ENCODE data around the gene RAB33A. TPM values are rescaled to one million over a fixed set of nuclear protein-coding genes. Genes with fewer than 3 reads are reported as not detected.

Gene RAB33A
- total and polyA plus RNA-seq, 2 donors (not counting 1 experiment from before 2014, with no cell fraction given) = 2.8 to 18.3 TPM

DNA sequence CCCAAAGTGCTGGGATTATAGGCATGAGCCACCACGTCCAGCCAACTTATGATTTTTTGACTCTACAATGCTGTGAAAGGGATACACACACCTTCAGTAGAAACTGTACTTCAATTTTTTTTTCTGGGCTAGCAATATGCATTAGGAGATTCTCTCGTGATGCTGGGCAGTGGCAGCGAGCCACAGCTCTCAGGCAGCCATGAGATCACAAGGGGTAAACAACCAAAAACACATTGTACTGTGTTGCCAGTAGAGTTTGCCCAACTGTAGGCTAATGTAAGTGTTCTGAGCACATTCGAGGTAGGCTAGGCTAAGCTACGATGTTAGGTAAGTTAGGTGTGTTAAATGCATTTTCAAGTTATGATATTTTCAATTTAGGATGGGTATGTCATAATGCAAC lies 25.7 kb downstream of the RAB33A start:
- DNase-seq (ENCODE audit: low read depth in 2 of 2) = peak in 1 of 2 donors; percentile 16
- Histone ChIP-seq H3K27ac (ENCODE audit: insufficient read depth, low read length) (no peak overlapping the region), H3K4me2 (ENCODE audit: extremely low read depth, insufficient read depth, low read length) (no peak overlapping the region), H3K4me3 (replicated peaks in 1 of 4; ENCODE audit: control extremely low read depth in 1 of 4, insufficient read depth in 1 of 4, low read depth in 3 of 4, low read length in 4 of 4) (no peak overlapping the region), H3K79me2 (ENCODE audit: control insufficient read depth, insufficient read depth, low read length) (no peaks in the 10 kb centered on the region), H3K36me3 (ENCODE audit: control insufficient read depth, insufficient read depth, low read length) (no peaks in the 10 kb centered on the region), H3K9me3 (ENCODE audit: control insufficient read depth, insufficient read depth, low read depth, low read length) (no peaks in the 10 kb centered on the region), H3K27me3 (ENCODE audit: control insufficient read depth, insufficient read depth, low read length) (no peaks in the 10 kb centered on the region), H4K20me1 (ENCODE audit: control insufficient read depth, extremely low read depth, insufficient read depth, low read length) (no peaks in the 10 kb centered on the region), H3K4me1 (ENCODE audit: control insufficient read depth, extremely low read depth, insufficient read depth, low read length) (no peaks in the 10 kb centered on the region), H3K9ac (ENCODE audit: insufficient read depth, low read length) (no peak overlapping the region), H2AFZ (ENCODE audit: low read length) (no peak overlapping the region)
- no peak for TF ChIP-seq EZH2 (IDR thresholded peaks at IDR 0.05; ENCODE audit: low read length, missing control alignments)
- TF ChIP-seq, protein P1, sequence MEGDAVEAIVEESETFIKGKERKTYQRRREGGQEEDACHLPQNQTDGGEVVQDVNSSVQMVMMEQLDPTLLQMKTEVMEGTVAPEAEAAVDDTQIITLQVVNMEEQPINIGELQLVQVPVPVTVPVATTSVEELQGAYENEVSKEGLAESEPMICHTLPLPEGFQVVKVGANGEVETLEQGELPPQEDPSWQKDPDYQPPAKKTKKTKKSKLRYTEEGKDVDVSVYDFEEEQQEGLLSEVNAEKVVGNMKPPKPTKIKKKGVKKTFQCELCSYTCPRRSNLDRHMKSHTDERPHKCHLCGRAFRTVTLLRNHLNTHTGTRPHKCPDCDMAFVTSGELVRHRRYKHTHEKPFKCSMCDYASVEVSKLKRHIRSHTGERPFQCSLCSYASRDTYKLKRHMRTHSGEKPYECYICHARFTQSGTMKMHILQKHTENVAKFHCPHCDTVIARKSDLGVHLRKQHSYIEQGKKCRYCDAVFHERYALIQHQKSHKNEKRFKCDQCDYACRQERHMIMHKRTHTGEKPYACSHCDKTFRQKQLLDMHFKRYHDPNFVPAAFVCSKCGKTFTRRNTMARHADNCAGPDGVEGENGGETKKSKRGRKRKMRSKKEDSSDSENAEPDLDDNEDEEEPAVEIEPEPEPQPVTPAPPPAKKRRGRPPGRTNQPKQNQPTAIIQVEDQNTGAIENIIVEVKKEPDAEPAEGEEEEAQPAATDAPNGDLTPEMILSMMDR (conservative IDR thresholded peaks at IDR 0.05 in 1 of 2, IDR thresholded peaks at IDR 0.05 in 1 of 2; ENCODE audit: low read depth in 1 of 2, low read length in 2 of 2) = no peak

DNA sequence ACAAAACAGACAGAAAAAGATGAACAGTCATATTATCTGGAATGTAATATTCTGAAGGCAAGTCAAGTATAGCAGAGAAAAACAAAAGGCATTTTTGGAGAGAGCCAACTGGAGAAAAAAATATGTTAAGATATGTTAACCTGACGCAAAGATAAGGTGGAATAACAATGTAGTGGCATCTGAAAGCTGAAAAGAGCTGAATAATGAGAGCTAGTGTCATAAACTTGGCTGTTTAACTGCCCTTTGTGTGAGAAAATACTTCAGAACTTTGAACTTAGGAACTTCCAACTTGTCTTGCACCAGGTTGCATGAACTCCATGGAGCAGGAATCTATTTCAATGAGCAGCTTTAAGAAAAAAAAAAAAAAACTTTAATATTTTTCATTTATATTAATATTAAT lies 32.9 kb downstream of the RAB33A start:
- no peaks in the 10 kb centered on the region for H4K20me1 ChIP-seq (ENCODE audit: control insufficient read depth, extremely low read depth, insufficient read depth, low read length)
- no peaks in the 10 kb centered on the region for H3K4me1 ChIP-seq (ENCODE audit: control insufficient read depth, extremely low read depth, insufficient read depth, low read length)
- no peak for DNase-seq (ENCODE audit: low read depth in 2 of 2)
- H3K79me2 ChIP-seq (ENCODE audit: control insufficient read depth, insufficient read depth, low read length) = no peaks in the 10 kb centered on the region
- TF ChIP-seq, protein P1 (conservative IDR thresholded peaks at IDR 0.05 in 1 of 2, IDR thresholded peaks at IDR 0.05 in 1 of 2; ENCODE audit: low read depth in 1 of 2, low read length in 2 of 2) = no peak
- TF ChIP-seq EZH2 (IDR thresholded peaks at IDR 0.05; ENCODE audit: low read length, missing control alignments) = no peak
- no peaks in the 10 kb centered on the region for H3K36me3 ChIP-seq (ENCODE audit: control insufficient read depth, insufficient read depth, low read length)
- H3K4me3 ChIP-seq (replicated peaks in 1 of 4; ENCODE audit: control extremely low read depth in 1 of 4, insufficient read depth in 1 of 4, low read depth in 3 of 4, low read length in 4 of 4) = no peak overlapping the region
- no peak overlapping the region for H3K4me2 ChIP-seq (ENCODE audit: extremely low read depth, insufficient read depth, low read length)
- no peaks in the 10 kb centered on the region for H3K9me3 ChIP-seq (ENCODE audit: control insufficient read depth, insufficient read depth, low read depth, low read length)
- H3K27ac ChIP-seq (ENCODE audit: insufficient read depth, low read length) = no peak overlapping the region
- no peaks in the 10 kb centered on the region for H3K27me3 ChIP-seq (ENCODE audit: control insufficient read depth, insufficient read depth, low read length)
- H2AFZ ChIP-seq (ENCODE audit: low read length) = no peak overlapping the region
- H3K9ac ChIP-seq (ENCODE audit: insufficient read depth, low read length) = no peak overlapping the region

DNA sequence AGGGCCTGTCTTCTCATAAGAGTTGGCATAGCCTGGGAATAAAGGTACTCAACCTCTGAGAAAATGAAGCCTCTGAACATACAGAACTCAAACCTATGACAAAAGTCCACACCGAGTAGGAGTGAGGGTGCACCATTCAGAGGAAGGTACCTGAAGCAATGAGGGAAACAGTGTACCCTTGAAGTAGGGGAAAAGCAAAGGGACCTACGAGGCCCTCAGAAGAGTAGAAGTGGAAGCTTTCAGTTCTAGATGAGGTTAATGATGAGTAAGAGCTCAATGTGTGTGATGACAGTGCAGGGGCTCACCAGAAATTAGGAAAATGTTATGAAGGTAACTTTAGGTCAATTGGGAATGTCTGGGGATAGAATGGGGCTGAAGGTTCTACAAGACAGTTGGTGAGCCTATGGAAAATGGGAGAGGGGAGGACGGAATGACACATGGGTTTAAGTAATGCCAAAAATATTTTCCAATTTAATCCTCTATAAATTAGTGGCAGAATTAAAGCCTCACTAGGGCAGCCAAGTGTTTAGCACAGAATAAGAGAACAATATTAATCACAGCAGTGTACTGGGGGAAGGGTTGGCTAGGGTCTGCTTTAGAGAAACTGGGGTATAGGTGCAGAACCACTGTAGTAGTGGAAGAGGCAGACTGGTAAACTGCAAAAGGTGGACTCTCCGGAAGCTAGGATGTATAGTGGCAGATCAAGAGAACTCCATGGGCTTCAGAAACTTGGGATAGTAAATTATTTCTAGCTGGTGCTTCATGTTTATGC lies 39.8 kb downstream of the RAB33A start:
- no peaks in the 10 kb centered on the region for H3K79me2 ChIP-seq (ENCODE audit: control insufficient read depth, insufficient read depth, low read length)
- no peaks in the 10 kb centered on the region for H3K27me3 ChIP-seq (ENCODE audit: control insufficient read depth, insufficient read depth, low read length)
- H3K9ac ChIP-seq (ENCODE audit: insufficient read depth, low read length) = no peak overlapping the region
- H3K36me3 ChIP-seq (ENCODE audit: control insufficient read depth, insufficient read depth, low read length) = no peaks in the 10 kb centered on the region
- no peaks in the 10 kb centered on the region for H4K20me1 ChIP-seq (ENCODE audit: control insufficient read depth, extremely low read depth, insufficient read depth, low read length)
- H3K4me1 ChIP-seq (ENCODE audit: control insufficient read depth, extremely low read depth, insufficient read depth, low read length) = no peaks in the 10 kb centered on the region
- no peak overlapping the region for H3K27ac ChIP-seq (ENCODE audit: insufficient read depth, low read length)
- H3K4me3 ChIP-seq (replicated peaks in 1 of 4; ENCODE audit: control extremely low read depth in 1 of 4, insufficient read depth in 1 of 4, low read depth in 3 of 4, low read length in 4 of 4) = no peak overlapping the region
- TF ChIP-seq EZH2 (IDR thresholded peaks at IDR 0.05; ENCODE audit: low read length, missing control alignments) = no peak
- TF ChIP-seq, protein P1 (conservative IDR thresholded peaks at IDR 0.05 in 1 of 2, IDR thresholded peaks at IDR 0.05 in 1 of 2; ENCODE audit: low read depth in 1 of 2, low read length in 2 of 2) = no peak
- no peak overlapping the region for H2AFZ ChIP-seq (ENCODE audit: low read length)
- DNase-seq (ENCODE audit: low read depth in 2 of 2) = no peak
- no peak overlapping the region for H3K4me2 ChIP-seq (ENCODE audit: extremely low read depth, insufficient read depth, low read length)
- no peaks in the 10 kb centered on the region for H3K9me3 ChIP-seq (ENCODE audit: control insufficient read depth, insufficient read depth, low read depth, low read length)

Data from fibroblast of lung (primary cell).